ENCODE data around the gene SLC26A11. TPM values are rescaled to one million over a fixed set of nuclear protein-coding genes. Genes with fewer than 3 reads are reported as not detected.

SLC26A11 gene
- total RNA-seq, 2 experiments from 2014 or later, result 46.5 to 50.9 TPM

- Histone ChIP-seq H3K4me1 (ENCODE audit: insufficient read depth, low read length) (no peaks in the 10 kb centered on the region), H3K9me3 (ENCODE audit: control insufficient read depth in 1 of 2, insufficient read depth in 1 of 2, low read length in 2 of 2) (no peaks in the 10 kb centered on the region), H3K4me3 (ENCODE audit: low read length) (no peak overlapping the region), H3K36me3 (ENCODE audit: insufficient read depth, low read length) (peaks cover 31% of the 10 kb centered on the region), H3K27ac (ENCODE audit: low read depth in 1 of 2, low read length in 2 of 2) (no peak overlapping the region), H3K27me3 (ENCODE audit: control insufficient read depth in 1 of 2, insufficient read depth in 2 of 2, low read length in 2 of 2) (no peaks in the 10 kb centered on the region)
- TF ChIP-seq, protein P1, sequence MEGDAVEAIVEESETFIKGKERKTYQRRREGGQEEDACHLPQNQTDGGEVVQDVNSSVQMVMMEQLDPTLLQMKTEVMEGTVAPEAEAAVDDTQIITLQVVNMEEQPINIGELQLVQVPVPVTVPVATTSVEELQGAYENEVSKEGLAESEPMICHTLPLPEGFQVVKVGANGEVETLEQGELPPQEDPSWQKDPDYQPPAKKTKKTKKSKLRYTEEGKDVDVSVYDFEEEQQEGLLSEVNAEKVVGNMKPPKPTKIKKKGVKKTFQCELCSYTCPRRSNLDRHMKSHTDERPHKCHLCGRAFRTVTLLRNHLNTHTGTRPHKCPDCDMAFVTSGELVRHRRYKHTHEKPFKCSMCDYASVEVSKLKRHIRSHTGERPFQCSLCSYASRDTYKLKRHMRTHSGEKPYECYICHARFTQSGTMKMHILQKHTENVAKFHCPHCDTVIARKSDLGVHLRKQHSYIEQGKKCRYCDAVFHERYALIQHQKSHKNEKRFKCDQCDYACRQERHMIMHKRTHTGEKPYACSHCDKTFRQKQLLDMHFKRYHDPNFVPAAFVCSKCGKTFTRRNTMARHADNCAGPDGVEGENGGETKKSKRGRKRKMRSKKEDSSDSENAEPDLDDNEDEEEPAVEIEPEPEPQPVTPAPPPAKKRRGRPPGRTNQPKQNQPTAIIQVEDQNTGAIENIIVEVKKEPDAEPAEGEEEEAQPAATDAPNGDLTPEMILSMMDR (IDR thresholded peaks at IDR 0.05), result no peak
- intact Hi-C loops (cut with DNase I, micrococcal nuclease), result no loop called here
- Mint-ChIP-seq H3K27ac (no peak overlapping the region), H3K4me3 (no peak overlapping the region), H3K36me3 (ENCODE audit: low read depth) (peaks cover 54% of the 10 kb centered on the region), H3K27me3 (no peaks in the 10 kb centered on the region), H3K9me3 (no peaks in the 10 kb centered on the region), H3K4me1 (ENCODE audit: low read depth) (no peaks in the 10 kb centered on the region)
- DNase-seq (no peak), ATAC-seq (ENCODE audit: poor library complexity) (no peak)
- CTCF ChIA-PET, result no interaction called here
- POLR2A ChIA-PET, result no interaction called here
These were observed 24.8 kb downstream of the SLC26A11 start for GRCh38 chr17:80244871-80245509.

DNA sequence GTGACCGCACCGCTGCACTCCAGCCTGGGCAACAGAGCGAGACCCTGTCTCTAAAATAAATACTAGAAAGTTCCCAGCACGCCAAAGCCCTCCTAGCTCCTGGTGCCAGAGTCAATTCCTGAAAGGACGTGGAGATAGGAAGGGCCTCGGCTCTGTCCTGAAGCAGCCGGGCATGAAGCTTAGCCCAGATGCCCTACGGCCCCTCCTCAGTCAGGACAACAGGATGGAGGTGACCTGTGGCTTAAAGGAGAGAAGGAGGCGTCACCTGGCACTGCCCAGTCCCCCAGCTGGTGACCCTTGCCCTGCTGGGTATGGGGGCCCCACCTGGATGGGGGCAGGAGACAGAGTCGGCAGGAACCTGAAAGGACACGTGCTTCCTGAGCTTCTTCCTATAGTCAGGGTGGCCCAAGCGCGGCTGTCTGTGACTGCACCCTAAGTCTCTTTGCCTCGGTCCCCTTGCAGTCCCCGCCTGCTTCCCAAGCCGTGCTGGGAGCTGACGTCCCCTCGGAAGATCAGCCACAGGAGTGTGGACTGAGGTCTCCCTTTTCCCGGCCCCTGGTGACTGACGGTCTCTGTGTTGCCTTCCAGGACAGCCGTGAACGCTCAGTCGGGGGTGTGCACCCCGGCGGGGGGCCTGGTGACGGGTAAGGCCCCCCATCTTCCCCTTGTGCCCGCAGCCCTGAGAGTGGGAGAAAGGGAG, 25.5 kb downstream of the SLC26A11 start:
- TF ChIP-seq, protein P1 (IDR thresholded peaks at IDR 0.05), result no peak
- H3K4me1 Mint-ChIP-seq (ENCODE audit: low read depth), result no peaks in the 10 kb centered on the region
- ATAC-seq (ENCODE audit: poor library complexity), result no peak
- ChIA-PET CTCF (no interaction called here), POLR2A (no interaction called here)
- Histone ChIP-seq H3K36me3 (ENCODE audit: insufficient read depth, low read length) (peaks cover 31% of the 10 kb centered on the region), H3K27ac (ENCODE audit: low read depth in 1 of 2, low read length in 2 of 2) (no peak overlapping the region), H3K27me3 (ENCODE audit: control insufficient read depth in 1 of 2, insufficient read depth in 2 of 2, low read length in 2 of 2) (no peaks in the 10 kb centered on the region), H3K9me3 (ENCODE audit: control insufficient read depth in 1 of 2, insufficient read depth in 1 of 2, low read length in 2 of 2) (no peaks in the 10 kb centered on the region), H3K4me3 (ENCODE audit: low read length) (no peak overlapping the region), H3K4me1 (ENCODE audit: insufficient read depth, low read length) (no peaks in the 10 kb centered on the region)
- H3K36me3 Mint-ChIP-seq (ENCODE audit: low read depth), result peaks cover 51% of the 10 kb centered on the region
- DNase-seq, result no peak
- H3K9me3 Mint-ChIP-seq, result no peaks in the 10 kb centered on the region
- no peak overlapping the region for H3K4me3 Mint-ChIP-seq
- no peaks in the 10 kb centered on the region for H3K27me3 Mint-ChIP-seq
- intact Hi-C loops (cut with DNase I, micrococcal nuclease), result no loop called here
- H3K27ac Mint-ChIP-seq, result no peak overlapping the region

DNA sequence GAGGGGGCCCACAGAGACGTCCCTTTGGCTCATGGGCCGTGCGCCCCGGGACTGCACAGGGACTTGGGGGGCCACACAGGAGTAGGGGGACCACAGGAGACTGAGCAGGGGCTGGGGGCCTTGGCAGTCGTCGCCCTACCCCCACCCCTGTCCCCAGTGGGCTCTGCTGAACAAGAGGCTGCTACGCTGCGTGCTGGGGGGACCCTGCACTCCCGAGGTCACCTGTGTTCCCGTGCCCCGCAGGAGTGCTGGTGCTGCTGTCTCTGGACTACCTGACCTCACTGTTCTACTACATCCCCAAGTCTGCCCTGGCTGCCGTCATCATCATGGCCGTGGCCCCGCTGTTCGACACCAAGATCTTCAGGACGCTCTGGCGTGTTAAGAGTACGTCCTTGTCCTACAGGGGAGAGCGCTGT, 26.0 kb downstream of the SLC26A11 start:
- no peaks in the 10 kb centered on the region for H3K27me3 ChIP-seq (ENCODE audit: control insufficient read depth in 1 of 2, insufficient read depth in 2 of 2, low read length in 2 of 2)
- H3K27ac ChIP-seq (ENCODE audit: low read depth in 1 of 2, low read length in 2 of 2), result no peak overlapping the region
- no peak for ATAC-seq (ENCODE audit: poor library complexity)
- H3K36me3 ChIP-seq (ENCODE audit: insufficient read depth, low read length), result peaks cover 31% of the 10 kb centered on the region
- H3K9me3 ChIP-seq (ENCODE audit: control insufficient read depth in 1 of 2, insufficient read depth in 1 of 2, low read length in 2 of 2), result no peaks in the 10 kb centered on the region
- H3K4me1 ChIP-seq (ENCODE audit: insufficient read depth, low read length), result no peaks in the 10 kb centered on the region
- intact Hi-C loops (cut with DNase I, micrococcal nuclease), result no loop called here
- ChIA-PET POLR2A (no interaction called here), CTCF (no interaction called here)
- no peak overlapping the region for H3K4me3 Mint-ChIP-seq
- TF ChIP-seq, protein P1 (IDR thresholded peaks at IDR 0.05), result no peak
- no peaks in the 10 kb centered on the region for H3K4me1 Mint-ChIP-seq (ENCODE audit: low read depth)
- no peak overlapping the region for H3K27ac Mint-ChIP-seq
- no peak overlapping the region for H3K4me3 ChIP-seq (ENCODE audit: low read length)
- H3K27me3 Mint-ChIP-seq, result no peaks in the 10 kb centered on the region
- no peaks in the 10 kb centered on the region for H3K9me3 Mint-ChIP-seq
- no peak for DNase-seq
- peaks cover 46% of the 10 kb centered on the region for H3K36me3 Mint-ChIP-seq (ENCODE audit: low read depth)

Data from CD4-positive, alpha-beta T cell (primary cell).